ENCODE data around the gene THBS3. TPM values are rescaled to one million over a fixed set of nuclear protein-coding genes. Genes with fewer than 3 reads are reported as not detected.
A peak's percentile ranks its signal among the peaks of the same experiment; 100 is the strongest.
"Not testable (repeated sequence)": the region's sequence is repeated elsewhere in the genome, so short reads cannot be mapped to it uniquely, and the experiment has no call there.

The THBS3 gene
- polyA plus RNA-seq, 12 donors, result 44.8 to 81.2 (median 63.4) TPM; not detected in 1

DNA sequence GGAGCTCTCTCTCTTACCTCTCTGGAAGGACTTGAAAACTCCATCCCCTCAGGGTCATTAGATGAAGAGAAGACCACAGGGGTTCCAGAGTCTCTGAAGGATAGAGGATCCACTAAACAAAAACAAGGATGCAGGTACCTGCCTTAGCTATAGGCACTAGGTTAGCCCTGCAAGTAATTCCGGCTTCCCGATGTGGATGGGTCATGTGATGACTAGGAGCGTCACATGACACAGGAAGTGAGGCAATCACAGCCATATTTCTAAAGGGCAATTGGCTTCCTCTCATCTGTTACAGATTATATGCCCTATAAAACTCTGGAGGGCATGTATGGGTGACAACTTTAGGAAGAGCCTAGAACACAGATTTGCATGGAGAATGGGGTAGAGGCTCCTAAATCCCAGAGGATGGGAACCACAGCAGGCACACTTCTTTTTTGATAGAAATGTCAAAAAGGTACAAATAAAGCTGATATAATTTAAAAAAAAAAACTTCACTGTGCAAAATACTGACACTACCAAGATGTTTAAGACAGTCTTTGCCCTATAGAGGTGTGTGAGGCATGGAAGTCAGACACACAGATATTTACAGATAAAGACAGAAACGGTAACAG lies 33.5 kb upstream of the THBS3 start:
- peak; percentile 77 for DNase-seq

DNA sequence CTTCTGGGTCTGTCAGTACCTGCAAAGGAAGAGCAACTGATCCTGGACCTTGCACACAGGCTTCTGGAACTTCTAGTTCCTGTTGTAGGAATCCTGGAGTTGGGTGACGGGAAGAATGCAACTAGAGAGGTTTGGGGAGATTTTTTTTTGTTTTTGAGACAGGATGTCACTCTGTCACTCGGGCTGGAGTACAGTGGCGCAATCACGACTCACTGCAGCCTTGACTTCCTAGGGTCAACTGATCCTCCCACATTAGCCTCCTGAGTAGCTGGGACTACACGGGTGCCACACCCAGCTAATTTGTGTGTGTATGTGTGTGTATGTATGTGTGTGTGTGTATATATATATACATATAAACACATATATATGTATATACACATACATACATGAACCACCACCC lies 28.8 kb upstream of the THBS3 start:
- no peak for DNase-seq

DNA sequence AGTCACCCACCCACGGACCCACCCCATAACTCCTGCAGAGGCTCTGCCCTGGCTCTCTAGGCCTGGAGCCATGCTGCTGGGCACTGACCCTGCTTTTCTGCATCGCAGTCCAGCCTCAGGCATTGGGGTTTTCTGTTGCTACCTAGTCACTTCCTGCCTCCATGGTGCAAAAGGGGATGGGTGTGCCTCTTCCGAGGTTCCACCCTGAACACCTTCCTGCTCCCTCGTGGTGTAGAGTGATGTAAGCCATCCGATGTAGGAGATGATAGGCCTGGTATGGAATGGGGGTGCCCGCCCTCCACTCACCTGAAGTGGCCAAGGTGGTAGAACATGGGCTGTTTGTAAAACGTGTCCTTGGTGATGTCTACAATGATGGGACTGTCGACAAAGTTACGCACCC lies 27.7 kb upstream of the THBS3 start:
- not testable (repeated sequence) for DNase-seq

DNA sequence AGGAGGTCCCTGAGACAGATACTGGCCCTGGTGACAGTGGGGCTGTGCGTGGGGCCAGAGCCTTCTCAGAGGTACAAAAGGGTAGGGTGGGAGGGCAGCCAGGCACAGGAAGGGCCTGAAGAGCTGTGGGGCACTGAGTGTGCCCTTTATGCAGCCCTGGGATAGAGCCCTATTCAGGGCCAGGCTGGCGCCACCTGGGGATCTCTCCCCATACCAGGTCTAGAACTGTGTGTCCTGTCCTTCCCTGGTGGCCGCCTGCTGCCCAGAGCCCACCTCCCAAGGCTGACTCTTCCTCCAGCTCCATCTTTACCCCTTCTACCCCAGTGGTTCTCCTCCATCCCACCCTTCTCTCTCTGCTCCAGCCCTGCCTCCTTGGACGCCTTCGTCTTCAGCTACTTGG lies 25.8 kb upstream of the THBS3 start:
- DNase-seq, result not testable (repeated sequence)

DNA sequence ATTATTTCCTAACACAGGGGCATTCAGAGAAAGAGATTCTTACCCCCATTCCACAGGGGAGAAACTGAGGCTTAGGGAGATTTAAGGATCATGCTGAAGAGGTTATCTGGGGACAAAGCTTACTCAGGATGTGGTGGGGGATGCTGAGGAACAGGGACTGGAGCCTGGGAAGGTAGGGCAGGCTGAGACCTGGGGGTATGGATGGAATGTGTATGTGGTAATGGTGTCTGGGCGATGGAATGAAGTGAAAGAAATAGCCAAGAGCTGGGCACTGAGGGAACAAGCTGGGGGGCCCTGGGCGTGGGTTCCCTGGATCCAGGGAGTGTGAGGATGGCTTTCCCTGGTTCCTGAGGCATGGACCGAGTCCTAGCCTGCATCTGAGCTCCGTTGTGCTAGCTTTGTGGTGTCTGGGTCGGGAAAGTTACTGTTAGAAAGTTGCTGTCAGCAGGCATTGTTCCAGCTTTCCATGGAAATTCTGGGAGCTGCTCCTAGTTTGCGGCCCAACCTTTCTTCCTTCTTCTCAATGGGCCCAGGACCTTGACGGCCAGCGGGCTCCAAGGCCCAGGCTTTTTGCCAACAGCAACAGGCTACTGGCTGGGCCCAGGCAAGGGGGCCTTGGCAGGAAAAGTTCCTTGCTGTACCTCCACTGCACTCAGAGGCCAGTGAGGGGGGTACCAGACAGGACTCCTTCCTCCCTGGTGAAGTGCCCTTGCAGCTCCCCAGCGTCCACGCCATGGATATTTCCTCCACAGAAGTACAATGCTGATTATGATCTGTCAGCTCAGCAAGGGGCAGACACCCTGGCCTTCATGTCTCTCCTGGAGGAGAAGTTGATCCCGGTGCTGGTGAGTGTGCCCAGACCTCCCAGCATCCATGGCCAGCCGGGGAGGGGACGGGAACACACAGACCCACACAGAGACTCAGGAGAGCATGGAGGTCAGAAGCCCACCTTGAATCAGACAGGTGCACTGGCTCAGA lies 24.6 kb upstream of the THBS3 start:
- peak; percentile 92 for DNase-seq

DNA sequence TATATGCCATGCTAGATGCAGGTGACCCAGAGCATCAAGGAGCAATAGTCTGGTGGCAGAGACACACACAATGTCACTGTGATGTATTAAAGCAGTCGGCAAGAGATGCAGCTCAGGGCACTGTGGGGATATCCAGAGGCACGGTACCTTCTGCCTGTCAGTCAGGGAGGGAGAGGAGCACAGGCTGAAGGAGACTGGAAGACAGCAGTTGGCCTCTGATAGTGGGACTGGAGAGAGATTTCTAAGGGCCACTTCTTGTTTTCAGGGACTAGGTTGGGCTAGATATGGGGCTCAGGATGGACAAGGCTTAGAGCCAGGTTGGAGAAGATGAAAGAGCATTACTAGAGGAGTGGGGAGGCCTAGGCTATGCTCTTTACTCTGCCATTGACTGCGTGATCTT lies 23.6 kb upstream of the THBS3 start:
- not testable (repeated sequence) for DNase-seq

DNA sequence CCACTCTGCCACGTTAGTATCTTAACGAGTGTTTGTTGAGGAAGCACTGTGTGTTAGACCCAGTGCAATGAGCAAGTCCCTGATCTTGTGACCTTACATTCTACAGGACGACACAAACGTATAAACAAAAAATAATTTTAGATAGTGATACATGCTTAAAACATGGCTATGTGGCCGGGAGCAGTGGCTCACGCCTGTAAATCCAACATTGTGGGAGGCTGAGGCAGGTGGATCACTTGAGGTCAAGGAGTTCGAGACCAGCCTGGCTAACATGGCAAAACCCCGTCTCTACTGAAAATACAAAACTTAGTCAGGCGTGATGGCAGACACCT lies 20.4 kb upstream of the THBS3 start:
- DNase-seq, result no peak

DNA sequence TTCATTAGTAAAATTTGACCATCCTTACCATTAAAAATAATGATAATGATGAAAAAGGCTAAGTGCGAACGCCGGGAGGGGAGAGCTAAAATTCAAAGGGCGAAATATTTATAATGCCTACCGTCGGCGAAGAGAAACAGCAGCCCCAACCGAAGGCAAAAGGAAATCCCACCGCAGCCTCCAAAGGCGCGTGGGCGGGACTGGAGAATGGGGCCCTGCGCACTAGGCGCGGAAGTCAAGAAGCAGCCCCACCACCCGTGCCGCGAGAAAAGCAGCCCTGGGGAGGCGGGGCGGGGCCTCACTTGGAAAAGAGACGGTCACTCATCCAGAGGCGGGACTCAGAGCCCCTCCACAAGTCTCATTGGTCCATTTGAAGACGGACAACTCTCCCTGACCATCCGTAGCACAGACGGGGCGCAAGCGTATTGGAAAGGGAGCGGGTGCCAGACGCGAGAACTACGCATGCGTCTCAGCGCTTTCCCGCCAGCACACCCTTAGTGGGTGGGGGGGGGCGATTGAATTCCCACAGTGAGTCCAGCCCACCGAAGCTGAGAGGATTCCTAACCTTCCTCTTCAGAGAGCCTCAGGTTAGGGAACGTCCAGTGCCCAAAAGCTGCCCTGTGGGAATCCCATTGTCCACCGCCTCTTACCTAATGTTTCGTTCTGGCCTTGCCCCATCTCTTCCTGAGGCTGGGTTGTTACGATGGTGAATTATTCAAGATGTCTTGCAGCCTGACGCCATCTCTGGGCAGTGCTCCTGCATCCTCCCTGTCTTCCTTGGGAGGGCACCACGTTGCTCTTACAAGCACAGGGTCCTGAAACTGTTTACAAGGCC lies 19.8 kb upstream of the THBS3 start:
- peak; percentile 99 for DNase-seq

DNA sequence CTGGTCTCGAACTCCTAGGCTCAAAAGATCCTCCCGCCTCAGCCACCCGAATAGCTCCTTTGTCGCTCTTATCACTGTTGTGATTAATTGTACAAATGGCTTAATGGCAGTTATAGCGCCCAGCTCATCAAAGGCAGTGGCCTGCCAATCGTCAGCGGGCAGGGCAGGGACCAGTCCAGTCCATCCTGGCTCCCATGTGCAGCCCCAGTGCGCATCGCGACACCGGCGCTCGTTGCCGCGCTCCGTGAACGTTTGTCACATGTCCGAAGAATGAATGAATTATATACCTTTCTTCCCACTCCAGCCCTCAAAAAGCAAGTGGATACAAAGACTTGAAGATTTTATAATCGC lies 19.2 kb upstream of the THBS3 start:
- no peak for DNase-seq

DNA sequence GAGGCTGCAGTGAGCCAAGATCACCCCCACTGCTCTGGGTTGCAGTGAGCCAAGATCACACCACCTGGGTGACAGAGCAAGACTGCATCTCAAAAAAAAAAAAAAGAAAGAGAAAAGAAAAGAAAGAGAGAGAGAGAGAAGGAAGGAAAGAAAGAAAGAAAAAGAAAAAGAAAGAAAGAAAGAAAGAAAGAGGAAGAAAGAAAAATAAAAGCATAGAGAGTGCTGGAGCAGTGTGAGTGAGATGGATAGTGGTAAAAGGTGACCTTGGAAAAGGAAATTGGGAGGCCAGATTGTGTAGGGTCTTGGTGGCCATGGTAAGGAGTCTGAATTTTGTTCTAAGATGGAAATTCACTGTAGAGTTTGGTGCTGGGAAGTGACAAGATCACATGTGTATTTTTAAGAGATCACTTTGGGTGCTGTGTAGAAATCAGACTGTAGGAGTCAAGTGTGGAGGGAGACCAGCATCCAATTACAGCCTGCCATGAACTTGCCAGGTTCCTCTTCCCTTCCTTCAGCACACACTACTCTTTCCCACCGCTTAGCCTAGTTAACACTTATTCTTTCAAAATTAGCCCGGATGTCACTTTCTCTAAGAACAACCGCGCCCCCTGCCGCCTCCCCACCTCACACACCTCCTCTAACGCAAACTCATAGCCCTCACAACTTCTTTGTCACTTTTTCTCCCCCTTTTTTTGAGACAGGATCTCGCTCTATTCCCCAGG lies 18.7 kb upstream of the THBS3 start:
- peak; percentile 78 for DNase-seq

DNA sequence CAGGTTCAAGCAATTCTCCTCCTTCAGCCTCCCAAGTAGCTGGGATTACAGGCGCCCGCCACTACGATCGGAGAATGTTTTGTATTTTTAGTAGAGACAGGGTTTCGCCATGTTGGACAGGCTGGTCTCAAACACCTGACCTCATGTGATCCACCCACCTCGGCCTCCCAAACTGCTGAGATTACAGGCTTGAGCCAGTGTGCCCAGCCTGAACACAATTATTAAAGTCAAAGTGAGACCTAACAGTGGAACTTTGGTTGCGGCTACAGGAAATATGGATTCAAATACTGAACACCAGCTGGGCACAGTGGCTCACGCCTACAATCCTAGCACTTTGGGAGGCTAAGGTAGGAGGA lies 17.7 kb upstream of the THBS3 start:
- DNase-seq, result not testable (repeated sequence)

DNA sequence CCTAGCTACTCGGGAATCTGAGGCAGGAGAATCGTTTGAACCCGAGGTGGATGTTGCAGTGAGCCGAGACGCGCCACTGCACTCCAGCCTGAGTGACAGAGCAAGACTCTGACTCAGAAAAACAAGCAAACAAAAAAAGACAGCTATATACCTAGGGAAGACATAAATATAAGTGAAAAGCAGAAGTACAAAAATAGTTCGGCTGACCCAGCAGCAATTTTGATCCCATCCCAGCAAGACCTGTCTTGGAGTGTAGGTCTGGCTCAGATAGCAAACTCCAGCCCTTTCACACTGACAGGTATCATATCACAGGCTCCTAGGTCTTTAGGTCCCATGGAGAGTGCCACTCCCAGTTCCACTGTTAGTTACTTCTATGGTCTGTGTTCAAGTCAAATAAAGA lies 15.3 kb upstream of the THBS3 start:
- no peak for DNase-seq

DNA sequence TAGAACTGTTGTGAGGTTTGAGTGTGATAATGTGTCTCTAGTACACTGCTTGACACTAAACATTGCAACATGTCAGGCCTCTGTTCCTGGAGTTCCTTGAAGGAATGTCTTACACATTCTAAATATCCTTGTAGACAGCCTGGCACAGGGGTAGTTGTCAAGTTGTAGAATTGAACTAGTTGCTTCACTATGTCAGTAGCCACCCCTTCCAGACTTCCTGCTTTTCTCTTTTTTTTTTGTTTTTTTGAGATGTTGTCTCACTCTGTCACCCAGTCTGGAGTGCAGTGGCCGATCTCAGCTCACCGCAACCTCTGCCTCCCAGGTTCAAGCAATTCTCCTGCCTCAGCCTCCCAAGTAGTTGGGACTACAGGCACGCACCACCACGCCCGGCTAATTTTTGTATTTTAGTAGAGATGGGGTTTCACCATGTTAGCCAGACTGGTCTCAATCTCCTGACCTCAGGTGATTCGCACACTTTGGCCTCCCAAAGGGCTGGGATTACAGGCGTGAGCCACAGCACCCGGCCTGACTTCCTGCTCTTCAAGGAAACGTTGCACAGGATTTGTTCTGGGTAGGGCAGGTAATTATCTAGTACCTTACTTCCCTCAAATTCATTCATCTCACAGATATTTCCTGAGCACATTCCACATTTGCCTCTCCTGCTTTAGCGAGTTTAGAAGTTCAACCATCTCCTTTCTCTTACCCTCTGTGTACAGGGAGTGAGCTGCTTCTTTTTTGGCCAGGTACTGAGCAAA lies 12.7 kb upstream of the THBS3 start:
- DNase-seq, result not testable (repeated sequence)

DNA sequence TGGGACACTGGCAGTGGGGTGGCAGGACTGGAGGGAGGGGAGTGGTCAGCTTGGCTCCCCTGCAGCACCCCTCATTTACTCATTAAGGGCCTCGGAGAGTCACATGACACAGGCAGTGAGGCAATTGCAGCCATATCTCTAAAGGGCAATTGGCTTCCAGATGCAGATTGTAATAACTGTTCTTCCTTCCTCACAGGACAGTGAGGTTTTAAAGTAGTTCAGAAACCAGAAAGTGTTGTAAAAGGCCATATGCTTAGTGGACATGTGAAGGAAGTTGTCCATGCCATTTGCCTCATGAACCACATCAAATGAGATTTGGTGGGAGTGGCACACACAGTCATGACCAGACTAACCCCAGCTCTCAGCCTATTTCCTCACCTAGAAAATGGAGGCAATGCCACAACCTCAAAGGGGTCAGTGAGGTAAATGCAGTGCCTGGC lies 11.9 kb upstream of the THBS3 start:
- no peak for DNase-seq

DNA sequence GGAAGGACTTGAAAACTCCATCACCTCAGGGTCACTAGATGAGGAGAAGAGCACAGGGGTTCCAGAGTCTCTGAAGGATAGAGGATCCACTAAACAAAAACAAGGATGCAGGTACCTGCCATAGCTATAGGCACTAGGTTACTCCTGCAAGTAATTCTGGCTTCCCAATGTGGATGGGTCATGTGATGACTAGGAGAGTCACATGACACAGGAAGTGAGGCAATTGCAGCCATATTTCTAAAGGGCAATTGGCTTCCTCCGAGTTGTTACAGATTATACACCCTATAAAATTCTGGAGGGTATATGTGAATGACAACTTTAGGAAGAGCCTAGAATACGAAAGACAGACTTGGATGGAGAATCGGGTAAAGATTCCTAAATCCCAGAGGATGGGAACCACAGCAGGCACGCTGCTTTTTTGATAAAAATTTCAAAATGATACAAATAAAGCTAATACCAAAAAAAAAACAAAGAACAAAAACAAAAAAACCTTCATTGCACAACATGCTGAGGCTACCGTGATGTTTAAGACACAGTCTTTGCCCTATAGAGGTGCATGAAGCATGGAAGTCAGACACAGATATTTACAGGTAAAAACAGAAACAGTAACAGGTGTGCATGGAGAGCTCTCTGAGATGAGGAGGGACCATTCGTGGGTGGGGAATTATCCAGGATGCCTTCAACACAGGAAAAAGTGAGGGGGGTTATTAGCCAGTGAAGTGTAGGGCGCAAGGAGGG lies 11.3 kb upstream of the THBS3 start:
- DNase-seq, result no peak

DNA sequence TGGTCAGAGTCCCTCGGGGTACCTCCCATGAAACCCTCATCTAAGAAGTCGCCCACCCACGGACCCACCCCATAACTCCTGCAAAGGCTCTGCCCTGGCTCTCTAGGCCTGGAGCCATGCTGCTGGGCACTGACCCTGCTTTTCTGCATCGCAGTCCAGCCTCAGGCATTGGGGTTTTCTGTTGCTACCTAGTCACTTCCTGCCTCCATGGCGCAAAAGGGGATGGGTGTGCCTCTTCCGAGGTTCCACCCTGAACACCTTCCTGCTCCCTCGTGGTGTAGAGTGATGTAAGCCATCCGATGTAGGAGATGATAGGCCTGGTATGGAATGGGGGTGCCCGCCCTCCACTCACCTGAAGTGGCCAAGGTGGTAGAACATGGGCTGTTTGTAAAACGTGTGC lies 7.0 kb upstream of the THBS3 start:
- DNase-seq, result not testable (repeated sequence)

DNA sequence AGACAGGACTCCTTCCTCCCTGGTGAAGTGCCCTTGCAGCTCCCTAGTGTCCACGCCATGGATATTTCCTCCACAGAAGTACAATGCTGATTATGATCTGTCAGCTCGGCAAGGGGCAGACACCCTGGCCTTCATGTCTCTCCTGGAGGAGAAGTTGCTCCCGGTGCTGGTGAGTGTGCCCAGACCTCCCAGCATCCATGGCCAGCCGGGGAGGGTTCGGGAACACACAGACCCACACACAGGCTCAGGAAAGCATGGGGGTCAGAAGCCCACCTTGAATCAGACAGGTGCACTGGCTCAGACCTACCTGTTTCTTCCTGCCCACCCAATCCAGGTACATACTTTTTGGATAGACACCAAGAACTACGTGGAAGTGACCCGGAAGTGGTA lies 4.3 kb upstream of the THBS3 start:
- DNase-seq, result not testable (repeated sequence)

DNA sequence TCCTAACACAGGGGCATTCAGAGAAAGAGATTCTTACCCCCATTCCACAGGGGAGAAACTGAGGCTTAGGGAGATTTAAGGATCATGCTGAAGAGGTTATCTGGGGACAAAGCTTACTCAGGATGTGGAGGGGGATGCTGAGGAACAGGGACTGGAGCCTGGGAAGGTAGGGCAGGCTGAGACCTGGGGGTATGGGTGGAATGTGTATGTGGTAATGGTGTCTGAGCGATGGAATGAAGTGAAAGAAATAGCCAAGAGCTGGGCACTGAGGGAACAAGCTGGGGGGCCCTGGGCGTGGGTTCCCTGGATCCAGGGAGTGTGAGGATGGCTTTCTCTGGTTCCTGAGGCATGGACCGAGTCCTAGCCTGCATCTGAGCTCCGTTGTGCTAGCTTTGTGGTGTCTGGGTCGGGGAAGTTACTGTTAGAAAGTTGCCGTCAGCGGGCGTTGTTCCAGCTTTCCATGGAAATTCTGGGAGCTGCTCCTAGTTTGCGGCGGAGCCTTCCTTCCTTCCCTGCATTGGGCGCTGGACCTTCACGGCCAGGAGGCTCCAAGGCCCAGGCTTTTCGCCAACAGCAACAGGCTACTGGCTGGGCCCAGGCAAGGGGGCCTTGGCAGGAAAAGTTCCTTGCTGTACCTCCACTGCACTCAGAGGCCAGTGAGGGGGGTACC lies 3.8 kb upstream of the THBS3 start:
- DNase-seq, result peak; percentile 80

DNA sequence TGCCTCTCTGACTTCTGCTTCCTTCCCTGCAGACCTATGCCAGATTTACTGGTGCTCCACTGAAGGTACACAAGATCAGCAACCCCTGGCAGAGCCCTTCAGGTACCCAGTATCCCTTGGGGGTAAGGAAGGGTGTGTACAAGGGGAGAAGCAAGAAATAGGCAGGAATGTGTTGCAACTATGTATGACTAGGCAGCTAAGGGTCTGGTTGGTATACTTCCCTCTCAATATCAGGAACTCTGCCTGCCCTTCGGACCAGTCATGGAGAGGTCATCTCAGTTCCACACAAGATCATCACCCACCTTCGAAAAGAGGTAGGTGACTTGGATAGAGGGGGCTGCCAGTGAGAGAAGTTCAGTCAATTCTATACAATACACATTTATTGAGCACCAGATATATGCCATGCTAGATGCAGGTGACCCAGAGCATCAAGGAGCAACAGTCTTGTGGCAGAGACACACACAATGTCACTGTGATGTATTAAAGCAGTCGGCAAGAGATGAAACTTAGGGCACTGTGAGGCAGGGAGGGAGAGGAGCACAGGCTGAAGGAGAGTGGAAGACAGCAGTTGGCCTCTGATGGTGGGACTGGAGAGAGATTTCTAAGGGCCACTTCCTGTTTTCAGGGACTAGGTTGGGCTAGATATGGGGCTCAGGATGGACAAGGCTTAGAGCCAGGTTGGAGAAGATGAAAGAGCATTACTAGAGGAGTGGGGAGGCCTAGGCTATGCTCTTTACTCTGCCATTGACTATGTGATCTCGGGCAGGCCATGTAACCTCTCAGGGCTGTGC lies 2.8 kb upstream of the THBS3 start:
- DNase-seq, result no peak

Measured in muscle of arm (tissue), 12 donors.